ENCODE data around the gene HTR3C.
A peak's percentile ranks its signal among the peaks of the same experiment; 100 is the strongest.
"Not testable (repeated sequence)": the region's sequence is repeated elsewhere in the genome, so short reads cannot be mapped to it uniquely, and the experiment has no call there.

Gene HTR3C, protein sequence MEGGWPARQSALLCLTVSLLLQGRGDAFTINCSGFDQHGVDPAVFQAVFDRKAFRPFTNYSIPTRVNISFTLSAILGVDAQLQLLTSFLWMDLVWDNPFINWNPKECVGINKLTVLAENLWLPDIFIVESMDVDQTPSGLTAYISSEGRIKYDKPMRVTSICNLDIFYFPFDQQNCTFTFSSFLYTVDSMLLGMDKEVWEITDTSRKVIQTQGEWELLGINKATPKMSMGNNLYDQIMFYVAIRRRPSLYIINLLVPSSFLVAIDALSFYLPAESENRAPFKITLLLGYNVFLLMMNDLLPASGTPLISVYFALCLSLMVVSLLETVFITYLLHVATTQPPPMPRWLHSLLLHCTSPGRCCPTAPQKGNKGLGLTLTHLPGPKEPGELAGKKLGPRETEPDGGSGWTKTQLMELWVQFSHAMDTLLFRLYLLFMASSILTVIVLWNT

DNA sequence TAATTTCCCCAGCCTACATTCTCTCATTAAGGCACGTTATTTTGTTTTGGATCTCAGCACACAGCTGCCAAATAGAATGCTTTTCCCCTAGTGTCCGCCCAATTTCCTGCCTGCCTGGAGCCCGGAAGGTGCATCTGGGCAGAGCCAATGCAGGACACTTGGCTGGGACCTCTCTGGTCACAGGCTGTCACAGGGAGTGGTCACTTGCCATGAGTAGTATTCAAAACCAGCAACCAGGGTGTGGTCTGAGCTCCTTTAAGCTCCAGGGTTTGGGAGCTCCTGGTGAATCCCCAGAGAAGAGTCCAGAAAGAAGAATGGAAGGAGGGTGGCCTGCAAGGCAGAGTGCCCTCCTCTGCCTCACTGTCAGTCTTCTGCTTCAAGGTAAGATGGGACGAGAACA is at the start of gene HTR3C:
Gene HTR3C (plus strand): TSS at position 281 of the 400 bp plus-strand sequence. CDS start 34 bp downstream, at position 315.
- no peak for DNase-seq

DNA sequence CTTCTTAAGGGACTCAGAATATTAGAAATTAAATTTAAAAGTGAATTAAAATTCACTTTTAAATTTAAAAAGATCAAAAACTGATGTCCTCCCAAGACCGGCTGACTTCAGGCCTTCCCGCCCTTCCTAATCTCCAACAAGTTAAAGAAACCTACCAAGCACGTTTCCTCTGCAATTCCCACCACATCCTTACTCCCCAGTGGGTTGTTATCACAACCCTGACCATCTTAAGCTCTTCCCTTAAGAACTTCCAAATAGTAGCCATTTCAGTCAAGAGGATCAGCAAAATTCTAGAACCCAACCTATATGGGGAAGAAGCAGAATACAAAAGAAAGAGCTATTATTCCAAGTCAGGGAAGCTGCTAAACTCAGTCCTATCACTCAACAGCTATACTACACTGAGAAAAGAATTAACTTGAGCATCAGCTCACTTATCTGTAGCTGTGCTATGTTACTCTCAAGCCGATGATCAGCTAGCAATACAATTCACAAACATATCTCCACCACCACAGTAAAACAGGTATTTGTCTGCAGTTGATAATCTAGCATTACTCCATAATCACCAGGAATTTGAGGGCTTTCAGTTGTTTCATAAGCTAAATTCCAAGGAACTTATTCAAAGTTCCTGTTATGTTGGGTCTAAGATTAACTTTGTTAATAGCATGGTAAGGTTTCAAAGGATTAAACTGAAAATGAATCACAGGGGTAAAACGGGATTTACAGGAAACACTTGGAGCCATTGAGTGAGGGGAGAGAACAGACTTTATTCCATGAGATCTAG is 49.5 kb upstream of the HTR3C start:
- DNase-seq, result no peak

DNA sequence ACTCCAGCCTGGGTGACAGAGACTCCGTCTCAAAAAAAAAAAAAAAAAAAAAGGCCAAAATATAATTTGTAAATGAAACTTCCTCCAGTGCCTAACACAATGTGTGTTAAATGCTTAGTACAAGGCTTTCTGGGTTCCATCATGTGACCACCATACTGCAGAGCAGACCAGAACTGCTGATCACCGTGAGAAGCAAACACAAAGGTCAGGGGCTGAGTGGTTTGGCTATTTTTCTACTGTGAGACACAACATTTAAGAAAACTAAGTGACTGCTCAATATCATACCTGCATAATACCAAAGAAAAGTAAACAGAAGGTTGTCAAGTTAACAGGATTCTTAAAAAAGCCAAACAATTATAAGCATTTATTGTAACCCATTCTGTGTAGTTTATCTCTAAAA is 48.4 kb upstream of the HTR3C start:
- DNase-seq, result no peak

DNA sequence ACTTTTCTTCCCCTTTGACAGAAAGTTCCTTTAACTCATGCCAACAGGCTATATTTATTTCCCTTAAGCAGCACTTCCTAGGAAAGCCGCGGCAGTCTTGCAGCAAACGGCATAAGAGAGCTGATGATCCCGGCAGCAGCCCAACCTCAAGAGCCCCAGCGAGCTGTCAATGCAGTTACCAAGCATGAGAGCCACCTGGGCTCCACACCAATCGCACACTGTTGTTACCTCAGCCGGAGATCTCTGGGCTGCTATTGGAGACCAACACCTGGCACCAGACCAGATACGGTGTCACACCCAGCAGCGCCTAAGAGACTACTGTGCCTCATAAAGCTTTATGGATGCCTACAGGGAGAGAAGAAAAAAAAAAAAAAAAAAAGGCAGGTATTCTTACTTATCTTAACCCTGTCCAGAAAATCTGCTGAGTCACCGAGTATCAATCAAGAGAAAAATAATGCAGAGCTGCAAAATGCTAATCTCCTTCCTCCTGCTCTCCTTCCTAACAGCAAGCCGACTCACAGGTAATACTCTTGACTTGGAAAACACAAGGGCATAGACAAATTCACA is 46.8 kb upstream of the HTR3C start:
- DNase-seq, result peak; percentile 94

DNA sequence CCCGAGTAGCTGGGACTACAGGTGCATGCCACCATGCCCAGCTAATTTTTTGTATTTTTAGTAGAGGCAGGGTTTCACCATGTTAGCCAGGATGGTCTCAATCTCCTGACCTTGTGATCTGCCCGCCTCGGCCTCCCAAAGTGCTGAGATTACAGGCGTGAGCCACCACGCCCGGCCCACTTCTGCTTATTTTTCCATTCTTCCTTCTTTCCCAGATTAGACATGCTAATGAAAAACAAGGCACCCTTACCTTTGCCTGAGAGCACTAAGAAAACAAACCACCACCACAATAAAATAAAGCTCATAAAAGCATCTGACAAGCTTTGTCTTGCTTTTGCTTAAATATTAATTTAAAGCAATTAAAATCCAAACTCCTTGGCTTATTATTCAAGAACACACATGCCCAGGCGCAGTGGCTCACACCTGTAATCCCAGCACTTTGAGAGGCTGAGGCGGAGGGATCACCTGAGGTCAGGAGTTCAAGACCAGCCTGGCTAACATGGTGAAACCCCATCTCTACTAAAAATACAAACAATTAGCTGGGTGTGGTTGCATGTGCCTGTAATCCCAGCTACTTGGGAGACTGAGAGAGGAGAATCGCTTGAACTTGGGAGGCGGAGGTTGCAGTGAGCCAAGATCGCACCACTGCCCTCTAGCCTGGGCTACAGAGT is 45.6 kb upstream of the HTR3C start:
- DNase-seq, result not testable (repeated sequence)

DNA sequence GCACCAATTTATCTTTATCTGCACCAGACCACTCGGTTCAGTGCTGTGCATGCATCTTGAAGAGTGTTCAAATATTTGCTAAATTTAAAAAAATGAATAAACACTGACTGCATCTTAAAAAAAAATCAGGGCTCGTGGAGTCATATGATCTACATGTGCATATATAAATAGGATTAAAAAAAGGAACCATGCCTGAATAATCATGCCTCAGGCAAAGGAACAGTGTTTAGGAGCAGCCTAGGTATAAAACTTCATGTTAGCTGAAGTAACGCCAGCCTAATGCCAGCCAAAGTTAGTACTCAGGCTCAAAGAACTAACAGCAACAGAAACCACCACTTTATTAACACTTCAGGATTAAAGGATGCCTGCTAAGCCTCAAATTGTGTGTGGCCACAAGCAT is 44.7 kb upstream of the HTR3C start:
- no peak for DNase-seq

DNA sequence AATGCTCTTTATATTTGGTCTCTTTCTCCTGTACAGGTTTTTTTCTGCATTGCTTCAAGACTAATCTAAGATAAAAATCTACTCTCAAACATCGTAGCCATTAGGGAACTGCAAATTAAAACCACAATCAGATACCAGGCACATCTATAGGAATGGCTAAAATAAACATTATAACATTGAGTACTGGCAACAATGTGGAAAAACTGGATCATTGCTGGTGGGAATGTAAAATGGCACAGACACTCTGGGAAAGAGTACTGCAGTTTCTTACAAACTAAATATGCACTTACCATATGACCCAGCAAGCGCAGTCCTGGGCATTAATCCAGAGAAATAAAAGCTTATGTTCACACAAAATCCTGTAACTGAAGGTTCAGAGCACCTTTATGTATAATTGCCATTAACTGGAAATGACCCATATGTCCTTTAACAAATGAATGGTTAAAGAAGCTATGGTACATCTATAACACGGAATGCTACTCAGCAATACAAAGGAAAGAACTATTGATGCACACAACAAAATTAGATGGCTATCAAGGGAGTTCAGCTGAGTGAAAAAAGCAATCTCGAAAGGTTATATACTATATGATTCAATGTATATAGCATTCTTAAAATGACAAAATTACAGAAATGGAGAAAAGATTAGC is 41.5 kb upstream of the HTR3C start:
- DNase-seq, result no peak

DNA sequence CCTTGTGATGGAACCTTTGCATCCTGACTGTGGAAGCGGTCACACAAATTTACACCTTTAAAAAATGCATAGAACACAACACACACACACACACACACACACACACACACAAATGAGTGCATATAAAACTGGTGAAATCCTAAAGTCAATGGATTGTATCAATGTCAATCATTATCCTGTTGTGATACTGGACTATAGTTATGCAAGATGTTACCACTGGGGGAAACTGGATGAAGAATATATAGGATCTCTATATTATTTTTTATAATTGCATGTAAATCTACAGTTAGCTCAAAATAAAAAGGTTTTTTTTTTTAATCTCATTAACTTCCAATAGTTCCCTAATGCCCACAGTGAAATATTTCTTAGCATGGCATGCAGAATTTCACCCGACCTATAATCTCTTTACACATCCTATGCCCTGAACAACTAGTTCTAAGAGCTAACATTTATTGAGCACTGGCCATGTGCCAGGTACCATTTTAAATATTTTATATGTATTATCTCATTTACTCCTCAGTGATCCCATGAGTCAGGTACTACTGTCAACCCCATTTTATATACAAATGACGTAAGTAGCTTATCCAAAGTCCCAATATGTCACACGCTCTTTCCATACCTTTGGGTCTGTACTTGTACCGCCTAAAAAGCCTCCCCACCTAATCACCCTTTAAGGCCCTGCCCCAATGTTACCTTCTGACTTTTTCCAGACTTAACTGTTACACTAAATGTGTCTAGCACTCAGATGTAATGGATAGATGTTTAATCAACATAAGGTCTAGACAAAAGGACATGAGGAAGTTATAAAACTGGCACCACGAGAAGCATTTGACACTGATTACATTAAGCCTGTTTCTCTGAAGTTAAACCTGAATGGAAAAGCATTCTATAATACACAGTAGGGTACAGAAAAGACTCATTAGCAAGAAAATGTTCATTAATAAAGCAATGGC is 40.6 kb upstream of the HTR3C start:
- no peak for DNase-seq

DNA sequence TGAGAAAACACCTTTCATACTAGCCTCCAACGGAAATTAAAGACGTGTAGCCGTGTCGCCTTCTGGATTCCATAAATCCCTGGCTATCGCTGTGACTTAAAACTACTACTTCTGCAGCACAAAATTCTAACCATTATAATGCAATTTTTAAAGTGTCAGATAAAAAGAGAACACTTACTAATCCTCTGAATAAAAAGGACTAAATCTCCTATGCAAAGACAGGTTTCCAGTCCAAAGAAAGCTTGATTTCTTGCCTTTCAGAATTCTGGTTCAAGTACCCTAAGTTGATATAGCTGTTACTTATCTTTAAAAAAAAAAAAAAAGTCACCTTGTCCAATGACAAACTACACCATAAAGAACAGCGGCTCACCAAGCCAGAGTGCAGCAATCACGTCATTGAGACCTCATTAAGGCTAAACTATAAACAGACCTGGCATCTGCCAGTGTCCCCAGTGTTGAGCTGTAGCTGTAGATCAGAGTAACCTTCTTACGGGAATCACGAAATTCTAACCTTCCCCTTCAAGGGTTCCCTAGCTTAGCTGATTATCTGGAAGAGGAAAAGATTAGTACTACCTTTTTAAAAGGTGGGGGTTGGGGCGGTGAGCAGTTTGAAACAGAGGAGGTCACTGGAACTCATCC is 37.3 kb upstream of the HTR3C start:
- DNase-seq, result no peak

DNA sequence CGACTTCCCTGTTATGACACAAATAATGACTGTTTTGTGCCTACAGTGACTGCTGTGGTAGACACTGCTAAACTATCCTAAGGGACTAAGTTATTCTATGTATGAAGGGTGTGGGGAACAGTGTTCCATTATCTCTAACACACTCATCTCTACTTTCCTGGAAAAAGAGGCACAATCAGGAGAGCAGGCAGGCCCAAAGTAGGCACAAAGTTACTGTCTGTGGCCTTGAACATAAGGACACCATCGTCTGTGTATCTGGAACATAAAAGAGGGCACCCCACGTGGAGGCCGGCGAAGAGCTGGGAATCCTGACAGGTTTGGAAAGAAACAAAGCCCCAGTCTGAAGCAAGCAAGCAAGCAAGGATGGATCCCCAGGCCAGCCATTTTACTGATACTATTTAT is 36.7 kb upstream of the HTR3C start:
- DNase-seq, result no peak

DNA sequence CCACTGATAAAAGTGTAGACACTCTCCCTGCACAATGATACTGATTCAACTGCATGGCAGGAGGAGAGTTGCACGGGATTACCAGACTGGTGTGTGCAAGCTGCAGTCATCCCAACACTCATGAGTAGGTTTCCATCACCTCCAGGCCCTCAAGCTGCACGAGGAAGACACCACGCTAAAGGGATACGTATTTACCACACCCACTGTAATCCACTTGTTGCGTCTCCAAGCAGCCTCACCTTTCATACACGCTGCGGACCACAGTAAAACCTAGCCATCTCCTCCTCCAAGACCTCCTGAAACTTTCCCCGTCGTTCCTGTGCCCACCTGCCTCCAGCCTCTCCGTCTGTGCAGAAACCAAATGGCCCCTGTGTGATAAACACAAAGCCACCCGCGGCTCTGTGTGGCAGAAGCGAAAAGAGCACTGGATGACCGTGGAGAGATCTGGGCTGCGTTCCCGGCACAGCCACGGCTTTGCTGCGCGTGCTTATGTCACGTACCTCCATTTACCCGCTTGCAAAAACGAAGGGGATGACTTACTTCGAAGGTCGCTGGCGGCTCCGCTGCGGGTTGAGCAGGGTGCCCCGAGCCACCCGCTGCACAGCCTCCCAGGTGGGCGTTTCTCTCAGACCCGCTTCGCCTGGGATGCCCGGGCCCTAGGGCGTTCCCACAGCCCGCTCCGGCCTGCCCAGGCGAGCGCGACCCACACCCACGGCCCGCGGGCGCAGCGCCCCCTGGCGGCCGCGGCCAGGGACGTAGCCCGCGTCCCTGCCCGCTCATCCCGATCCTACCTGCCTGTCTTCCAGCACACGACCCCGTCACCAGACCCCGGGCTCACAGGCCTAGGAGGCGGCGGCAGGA is 35.8 kb upstream of the HTR3C start:
- peak; percentile 31 for DNase-seq

DNA sequence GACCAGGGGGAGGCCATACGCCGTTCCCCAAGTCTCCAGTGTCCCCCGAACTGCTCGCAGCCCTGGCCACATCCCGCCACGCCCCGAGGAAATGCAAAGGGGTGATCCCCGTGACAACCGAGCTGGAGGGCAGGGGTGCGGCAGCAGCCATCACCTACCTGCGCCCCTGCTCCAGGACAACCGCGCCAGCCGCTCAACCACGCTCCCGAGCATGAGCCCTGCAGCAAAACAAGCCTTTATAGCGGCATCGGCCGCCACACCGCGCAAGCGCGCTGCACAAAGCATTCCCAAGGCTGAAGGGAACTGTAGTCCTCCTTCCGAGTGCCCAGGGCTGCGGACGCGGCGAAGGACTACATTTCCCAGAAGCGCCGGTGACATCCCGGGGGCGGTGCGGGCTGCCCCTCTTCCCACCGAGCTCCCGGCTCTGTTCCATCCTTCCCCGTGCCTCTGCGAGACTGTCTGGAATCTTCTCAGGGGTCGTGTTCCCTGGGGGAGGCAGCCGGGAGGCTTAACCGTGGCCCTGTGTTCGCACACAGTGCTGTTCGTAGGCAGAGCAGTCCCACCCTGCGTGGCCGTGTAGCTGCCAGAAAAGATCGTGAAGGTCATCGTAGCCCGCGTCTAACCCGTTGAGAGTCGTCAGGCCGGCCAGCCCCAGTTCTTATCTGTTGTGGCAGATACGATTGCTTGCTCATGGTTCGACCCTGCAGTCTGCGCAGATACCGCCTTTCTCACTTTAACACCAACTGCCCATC is 35.0 kb upstream of the HTR3C start, which contains the start of gene ABCC5:
Gene ABCC5 (minus strand): TSS at position 213 of the 752 bp plus-strand sequence. CDS start 3,492 bp downstream, outside the sequence.
- DNase-seq, result peak; percentile 91

DNA sequence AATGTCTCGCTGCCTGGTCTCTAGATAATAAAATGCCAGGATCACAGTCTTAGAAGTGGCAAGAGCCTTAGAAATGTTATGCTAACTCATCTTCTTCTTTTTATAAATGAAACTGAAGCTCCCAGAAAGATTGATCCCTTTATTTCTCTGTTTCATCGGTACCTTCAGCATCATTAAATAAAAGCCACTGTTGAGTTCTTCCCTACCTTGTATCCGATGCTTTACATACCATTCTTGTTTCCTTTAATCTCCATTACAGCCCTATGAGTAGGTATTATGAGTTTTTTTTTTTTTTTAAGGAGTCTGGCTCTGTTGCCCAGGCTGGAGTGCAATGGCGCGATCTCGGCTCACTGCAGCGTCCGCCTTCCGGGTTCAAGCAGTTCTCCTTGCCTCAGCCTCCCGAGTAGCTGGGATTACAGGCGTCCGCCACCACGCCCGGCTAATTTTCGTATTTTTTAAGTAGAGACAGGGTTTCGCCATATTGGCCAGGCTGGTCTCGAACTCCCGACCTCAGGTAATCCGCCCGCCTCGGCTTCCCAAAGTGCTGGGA is 34.3 kb upstream of the HTR3C start:
- DNase-seq, result no peak

DNA sequence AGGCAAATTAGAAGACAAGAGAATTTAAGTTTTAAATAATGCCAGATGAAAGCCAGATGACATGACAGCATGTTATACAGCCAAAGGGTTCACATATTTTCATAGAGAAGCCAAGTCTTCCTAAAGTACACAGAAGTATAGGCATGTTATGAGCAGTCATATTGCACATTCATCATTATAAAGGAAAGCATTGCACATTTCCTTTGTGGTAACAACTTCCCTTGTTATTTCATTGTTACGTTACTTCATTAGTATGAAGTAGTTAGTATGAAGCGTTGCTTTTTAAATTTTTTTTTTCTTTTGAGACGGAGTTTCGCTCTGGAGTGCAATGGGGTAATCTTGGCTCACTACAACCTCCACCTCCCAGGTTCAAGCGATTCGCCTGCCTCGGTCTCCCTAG is 30.5 kb upstream of the HTR3C start:
- no peak for DNase-seq

DNA sequence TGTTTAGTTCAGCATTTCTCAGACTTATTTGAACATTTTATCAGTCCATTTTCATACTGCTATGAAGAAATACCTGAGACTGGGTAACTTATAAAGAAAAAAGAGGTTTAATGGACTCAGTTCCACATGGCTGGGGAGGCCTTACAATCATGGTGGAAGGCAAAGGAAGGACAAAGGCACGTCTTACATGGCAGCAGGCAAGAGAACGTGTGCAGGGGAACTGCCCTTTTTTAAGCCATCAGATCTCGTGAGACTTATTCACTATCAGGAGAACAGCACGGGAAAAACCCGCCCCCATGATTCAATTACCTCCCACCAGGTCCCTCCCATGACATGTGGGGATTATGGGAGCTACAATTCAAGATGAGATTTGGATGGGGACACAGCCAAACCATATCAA is 27.6 kb upstream of the HTR3C start:
- not testable (repeated sequence) for DNase-seq

DNA sequence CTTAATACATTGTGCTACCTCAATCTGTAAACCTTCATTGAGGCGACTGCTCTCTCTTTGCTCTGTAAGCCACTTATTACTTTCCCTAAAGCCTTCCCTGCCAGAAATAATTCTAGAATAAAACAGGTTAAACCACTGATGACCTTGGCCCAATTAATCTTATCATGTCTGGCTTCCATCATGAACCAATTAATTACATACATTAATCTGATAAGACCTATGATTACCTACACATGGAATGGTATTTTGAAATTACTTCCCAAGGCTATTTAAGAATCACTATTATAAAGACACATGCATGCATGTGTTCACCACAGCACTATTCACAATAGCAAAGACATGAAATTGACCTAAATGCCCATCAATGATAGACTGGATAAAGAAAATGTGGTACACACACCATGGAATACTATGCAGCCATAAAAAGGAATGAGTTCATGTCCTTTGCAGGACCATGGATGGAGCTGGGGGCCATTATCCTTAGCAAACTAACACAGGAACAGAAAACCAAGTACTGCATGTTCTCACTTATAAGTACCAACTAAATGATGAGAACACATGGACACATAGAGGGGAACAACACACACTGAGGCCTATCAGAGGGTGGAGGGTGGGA is 24.5 kb upstream of the HTR3C start:
- DNase-seq, result not testable (repeated sequence)

DNA sequence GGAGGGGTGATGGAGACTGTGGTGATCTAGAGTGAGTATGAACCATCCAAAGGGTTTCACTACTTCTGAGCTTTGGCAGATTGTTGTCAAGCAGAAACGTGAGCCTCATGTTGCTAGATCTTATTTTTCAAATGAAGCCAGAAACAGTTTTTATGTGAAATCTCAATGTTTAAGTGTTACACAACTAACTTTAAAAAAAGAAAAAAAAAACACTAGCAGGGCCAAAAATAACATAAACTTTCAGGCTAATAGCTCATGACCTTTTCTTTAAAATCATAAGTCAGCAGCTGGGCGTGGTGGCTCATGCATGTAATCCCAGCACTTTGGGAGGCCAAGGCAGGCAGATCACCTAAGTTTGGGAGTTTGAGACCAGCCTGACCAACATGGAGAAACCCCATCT is 23.4 kb upstream of the HTR3C start:
- DNase-seq, result no peak

DNA sequence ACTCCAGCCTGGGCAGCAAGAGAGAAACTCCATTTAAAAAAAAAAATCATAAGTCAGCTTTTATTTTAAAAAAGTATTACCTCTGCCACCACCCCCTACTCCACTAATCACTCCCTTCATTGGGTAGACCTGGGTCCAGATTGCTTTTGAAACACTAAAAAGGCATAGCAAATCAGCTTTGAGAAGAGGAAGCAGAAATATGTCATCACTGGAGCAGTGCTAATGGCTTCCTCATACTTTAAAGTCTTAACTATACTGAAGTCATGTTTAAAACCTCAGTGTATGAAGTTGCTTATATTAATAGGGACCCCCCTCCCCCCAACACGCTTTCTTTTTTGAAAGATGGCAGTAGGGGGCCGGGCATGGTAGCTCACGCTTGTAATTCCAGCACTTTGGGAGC is 22.3 kb upstream of the HTR3C start:
- DNase-seq, result no peak
